HepG2 (cell line): Measurements from ENCODE around the gene MARK4. TPM values are rescaled to one million over a fixed set of nuclear protein-coding genes. Genes with fewer than 3 reads are reported as not detected.

Experiments used
- ATAC-seq: fragments of 200-7000 bp; cut with Tn5 transposase; 3 replicates; pipeline ENCODE4 v1.9.1; 2020; ENCODE audit warnings: mild to moderate bottlenecking, moderate library complexity
- BruUV-seq: library from RNA; stranded (reverse); fragments of 400-500 nt; replicated peaks from 2 replicates; lab custom pipeline; 2021; lab: Mats Ljungman, UMichigan
- CTCF ChIA-PET: fragments of 300-600 bp; formaldehyde crosslinking; extraction: SDS; loops from one replicate; lab custom pipeline; 2021; ENCODE audit warnings: low total read pairs, inconsistent platforms, low intra/inter-chr PET ratio; lab: Yijun Ruan, JAX
- POLR2A ChIA-PET: fragments of 350-600 bp; sonication (Branson Sonifier 250); formaldehyde crosslinking; loops from one replicate; lab custom pipeline; 2020; ENCODE audit warnings: antibody characterized with exemption, inconsistent platforms; lab: Yijun Ruan, JAX
- DNase-seq: peaks from one replicate; pipeline ENCODE4 v3.0.0-alpha.2; 2015; ENCODE audit warnings: low spot score
- FAIRE-seq: peaks from 3 replicates; lab custom pipeline; 2011; peaks lifted over from hg19 to GRCh38; lab: Jason Lieb, UNC
- H2AFZ ChIP-seq: one replicate; pipeline ENCODE4 v1.6.1; 2011; ENCODE audit warnings: low read length, inconsistent platforms
- H3K27ac ChIP-seq: fragments of 300-600 bp; 3 replicates; pipeline ENCODE4 v1.8.0; 2011; ENCODE audit warnings: mixed run types, mild to moderate bottlenecking, mixed read lengths, low read length, inconsistent platforms; ENCODE audit not compliant: insufficient read depth; ENCODE audit errors: extremely low read length
- H3K27me3 ChIP-seq, 2 experiments: fragments of 200-600 bp in 1 of 2; 2 replicates in 1 of 2; 3 replicates in 1 of 2; pipeline versions ENCODE4 v1.6.0 to v1.8.0; 2011; ENCODE audit warnings: low read length in 2 of 2, mild to moderate bottlenecking in 2 of 2, moderate library complexity in 2 of 2, inconsistent platforms in 1 of 2; ENCODE audit not compliant: insufficient read depth in 2 of 2, control insufficient read depth in 1 of 2
- H3K36me3 ChIP-seq, 2 experiments: fragments of 200-600 bp in 1 of 2; replicated peaks in 1 of 2; 2 replicates in 1 of 2; 3 replicates in 1 of 2; pipeline versions ENCODE4 v1.5.1 to v1.8.0; 2011; ENCODE audit warnings: low read length in 2 of 2, inconsistent platforms in 1 of 2; ENCODE audit not compliant: insufficient read depth in 2 of 2, control insufficient read depth in 1 of 2
- H3K4me1 ChIP-seq: 2 replicates; pipeline ENCODE4 v1.5.1; 2012; ENCODE audit warnings: low read length, inconsistent platforms; ENCODE audit not compliant: insufficient read depth
- H3K4me2 ChIP-seq: 2 replicates; pipeline ENCODE4 v1.6.0; 2011; ENCODE audit warnings: low read depth, low read length, inconsistent platforms
- H3K4me3 ChIP-seq, 3 experiments: fragments of 200-600 bp in 1 of 3; sonication (generic), shearing (Covaris generic) in 1 of 3; replicated peaks in 1 of 3; 2 replicates each; pipeline ENCODE4 v1.5.1; 2011 to 2016; ENCODE audit warnings: low read length in 3 of 3, inconsistent platforms in 2 of 3, low read depth in 2 of 3, mild to moderate bottlenecking in 2 of 3, control low read depth in 1 of 3, mixed read lengths in 1 of 3; ENCODE audit not compliant: insufficient read depth in 1 of 3
- H3K79me2 ChIP-seq: one replicate; pipeline ENCODE4 v1.6.1; 2011; ENCODE audit warnings: low read length, inconsistent platforms; ENCODE audit not compliant: insufficient read depth
- H3K9ac ChIP-seq: 2 replicates; pipeline ENCODE4 v1.6.0; 2011; ENCODE audit warnings: mild to moderate bottlenecking, low read depth, low read length, inconsistent platforms; ENCODE audit not compliant: insufficient read depth
- H3K9me3 ChIP-seq: 2 replicates; pipeline ENCODE4 v1.5.1; 2012; ENCODE audit warnings: mild to moderate bottlenecking, low read length
- H4K20me1 ChIP-seq: 2 replicates; pipeline ENCODE4 v1.6.0; 2011; ENCODE audit warnings: inconsistent platforms, mild to moderate bottlenecking, low read length, moderate library complexity; ENCODE audit not compliant: insufficient read depth
- EZH2 ChIP-seq: conservative IDR thresholded peaks from 2 replicates; pipeline ENCODE4 v1.6.1; 2012; ENCODE audit warnings: mild to moderate bottlenecking, low read depth, low read length, moderate library complexity
- GTF2F1 ChIP-seq: fragments of 150-350 bp; IDR thresholded peaks from 2 replicates; pipeline ENCODE4 v1.6.1; 2014; ENCODE audit warnings: low read length
- KAT7 ChIP-seq: IDR thresholded peaks from 2 replicates; pipeline ENCODE4 v1.6.1; 2018; ENCODE audit warnings: borderline replicate concordance, missing compliant biosample characterization
- KDM5A ChIP-seq: fragments of 200-600 bp; sonication (generic); IDR thresholded peaks from 2 replicates; pipeline ENCODE4 v1.7.0; 2018; ENCODE audit warnings: antibody characterized with exemption, mild to moderate bottlenecking, low read length, borderline replicate concordance
- KLF16 ChIP-seq, 2 experiments: sonication (generic) in 1 of 2; formaldehyde crosslinking in 1 of 2; IDR thresholded peaks; 2 replicates each; pipeline versions ENCODE4 v1.6.1 to v1.8.0; 2016 to 2023; ENCODE audit warnings: missing genetic modification reagents in 2 of 2, missing compliant biosample characterization in 1 of 2
- KLF6 ChIP-seq: IDR thresholded peaks from 2 replicates; pipeline ENCODE4 v1.8.0; 2016; ENCODE audit warnings: missing biosample characterization, missing genetic modification reagents
- MYPOP ChIP-seq: sonication (generic); formaldehyde crosslinking; IDR thresholded peaks from 2 replicates; pipeline ENCODE4 v1.8.1; 2023; ENCODE audit warnings: mild to moderate bottlenecking, moderate library complexity, missing genetic modification reagents
- ZBTB43 ChIP-seq: sonication (generic); formaldehyde crosslinking; conservative IDR thresholded peaks from 2 replicates; pipeline ENCODE4 v1.4.0; 2020; ENCODE audit warnings: missing genetic modification reagents
- ZFP91 ChIP-seq: sonication (generic); formaldehyde crosslinking; IDR thresholded peaks from 2 replicates; pipeline ENCODE4 v1.9.0; 2022; ENCODE audit warnings: missing genetic modification reagents, mild to moderate bottlenecking, borderline replicate concordance
- ZNF121 ChIP-seq: sonication (generic); formaldehyde crosslinking; IDR thresholded peaks from 2 replicates; pipeline ENCODE4 v1.5.0; 2020; ENCODE audit warnings: mild to moderate bottlenecking, missing genetic modification reagents
- ZNF180 ChIP-seq: sonication (generic); formaldehyde crosslinking; IDR thresholded peaks from 2 replicates; pipeline ENCODE4 v1.4.0; 2020; ENCODE audit warnings: low read depth, missing genetic modification reagents, borderline replicate concordance
- ZNF343 ChIP-seq: sonication (generic); formaldehyde crosslinking; IDR thresholded peaks from 2 replicates; pipeline ENCODE4 v1.4.0; 2020; ENCODE audit warnings: mild to moderate bottlenecking, missing genetic modification reagents
- ZNF484 ChIP-seq: sonication (generic); formaldehyde crosslinking; IDR thresholded peaks from 2 replicates; pipeline ENCODE4 v1.5.1; 2020; ENCODE audit warnings: mild to moderate bottlenecking, low read depth, missing genetic modification reagents, borderline replicate concordance
- ZNF850 ChIP-seq: sonication (generic); formaldehyde crosslinking; conservative IDR thresholded peaks from 2 replicates; pipeline ENCODE4 v1.9.0; 2021; ENCODE audit warnings: mild to moderate bottlenecking, missing genetic modification reagents
- WGBS: methylation state at CpG from one replicate; pipeline ENCODE4 v1.1.6; 2017; ENCODE audit warnings: low lambda C conversion rate; 5-methylcytosine and 5-hydroxymethylcytosine counted together
- in situ Hi-C: cut with HindIII; loops from 2 replicates; pipeline ENCODE4 v1.10.0; 2017; ENCODE audit warnings: low pct_unique_long_range_greater_than_20kb; ENCODE audit not compliant: extremely low pct_ligation_motif_present
- intact Hi-C: fragments of 100-400 bp; cut with micrococcal nuclease; formaldehyde crosslinking; loops from one replicate; pipeline ENCODE4 v1.10.0; 2022; ENCODE audit not compliant: unreplicated experiment
- polyA plus RNA-seq, 8 experiments: library from polyadenylated mRNA; depleted of rRNA in 3 of 8; stranded (reverse) in 7 of 8; unstranded in 1 of 8; fragments of >200 nt; fragmentation: Illumina TruSeq in 4 of 8; extraction: Trizol in 4 of 8; gene quantifications; 2 replicates each; pipeline versions ENCODE4 v1.2.1 to v1.2.3, GENCODE V29; 2011 to 2016; ENCODE audit warnings: low read depth in 4 of 8, missing spikeins in 1 of 8, mixed read lengths in 1 of 8; ENCODE audit not compliant: insufficient read depth in 1 of 8
- total RNA-seq, 5 experiments: library from RNA; depleted of rRNA; stranded (reverse); fragments of >200 nt; fragmentation: Illumina TruSeq; extraction: Trizol; gene quantifications; 2 replicates each; pipeline ENCODE4 v1.2.3, GENCODE V29; 2016; ENCODE audit warnings: low read depth in 1 of 5
- TF ChIP-seq, protein P1 (sequence below): IDR thresholded peaks from 2 replicates; pipeline ENCODE4 v1.6.1; 2012; ENCODE audit warnings: inconsistent platforms
- TF ChIP-seq, protein P2 (sequence below): sonication (generic); formaldehyde crosslinking; IDR thresholded peaks from 2 replicates; pipeline ENCODE4 v1.5.1; 2020; ENCODE audit warnings: mild to moderate bottlenecking, moderate library complexity, missing genetic modification reagents

The MARK4 gene
- total and polyA plus RNA-seq, 2 of the 13 experiments (the other 11 are each of a cell fraction or from before 2014, with no cell fraction given), result 7.0 to 12.2 TPM

GRCh38 chr19:45320997-45321775 is 70.1 kb downstream of the MARK4 start (continued):
- TF ChIP-seq ZNF121, result peak; percentile 94

DNA sequence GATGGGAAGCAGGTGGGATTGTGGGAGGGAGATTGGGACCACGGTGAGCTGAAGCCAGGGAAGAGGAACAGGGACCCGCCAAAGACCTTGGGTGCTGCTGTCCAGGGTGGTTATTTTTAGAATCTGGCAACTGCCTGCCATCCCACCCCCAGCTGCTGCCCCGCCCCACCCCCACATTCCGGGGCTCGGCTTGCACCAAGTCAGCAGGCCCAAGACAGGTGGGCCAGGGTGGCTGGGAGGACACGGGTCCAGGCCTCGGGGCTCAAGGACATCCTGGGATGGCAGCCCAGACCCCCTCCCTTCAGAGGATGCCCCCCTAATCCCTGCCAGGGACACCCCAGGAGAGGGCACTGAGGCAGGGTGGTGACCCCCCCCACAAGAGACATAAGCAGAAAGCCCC is 70.8 kb downstream of the MARK4 start:
- 0% methylated on average over 2 of the region's 7 CpGs for WGBS
- Histone ChIP-seq H4K20me1 (no peaks in the 10 kb centered on the region), H3K9ac (no peak overlapping the region), H3K36me3 (no peaks in the 10 kb centered on the region), H3K27ac (no peak overlapping the region), H3K4me3 (peak overlapping the region in 1 of 3 experiments; percentile 34; a peak in 1 of 6 replicates), H2AFZ (no peak overlapping the region), H3K4me1 (peaks cover 38% of the 10 kb centered on the region), H3K79me2 (no peaks in the 10 kb centered on the region), H3K4me2 (peak overlapping the region; percentile 33), H3K27me3 (peaks cover 5 to 42% of the 10 kb centered on the region in 2 experiments; a peak in 3 of 5 replicates), H3K9me3 (no peaks in the 10 kb centered on the region)
- intact Hi-C loops, result no loop called here
- FAIRE-seq, result no peak
- TF ChIP-seq KAT7 (CRISPR knock-in tag) (no peak), KDM5A (no peak), ZNF484 (CRISPR knock-in tag) (no peak), MYPOP (no peak), ZNF180 (no peak), GTF2F1 (no peak), ZBTB43 (no peak), EZH2 (no peak), ZFP91 (CRISPR knock-in tag) (no peak), ZNF343 (no peak), KLF6 (CRISPR knock-in tag) (no peak), KLF16 (CRISPR knock-in tag; IDR thresholded peaks at IDR 0.05) (no peak), ZNF850 (CRISPR knock-in tag) (no peak)
- TF ChIP-seq, protein P1, sequence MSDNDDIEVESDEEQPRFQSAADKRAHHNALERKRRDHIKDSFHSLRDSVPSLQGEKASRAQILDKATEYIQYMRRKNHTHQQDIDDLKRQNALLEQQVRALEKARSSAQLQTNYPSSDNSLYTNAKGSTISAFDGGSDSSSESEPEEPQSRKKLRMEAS, result no peak
- TF ChIP-seq, protein P2, sequence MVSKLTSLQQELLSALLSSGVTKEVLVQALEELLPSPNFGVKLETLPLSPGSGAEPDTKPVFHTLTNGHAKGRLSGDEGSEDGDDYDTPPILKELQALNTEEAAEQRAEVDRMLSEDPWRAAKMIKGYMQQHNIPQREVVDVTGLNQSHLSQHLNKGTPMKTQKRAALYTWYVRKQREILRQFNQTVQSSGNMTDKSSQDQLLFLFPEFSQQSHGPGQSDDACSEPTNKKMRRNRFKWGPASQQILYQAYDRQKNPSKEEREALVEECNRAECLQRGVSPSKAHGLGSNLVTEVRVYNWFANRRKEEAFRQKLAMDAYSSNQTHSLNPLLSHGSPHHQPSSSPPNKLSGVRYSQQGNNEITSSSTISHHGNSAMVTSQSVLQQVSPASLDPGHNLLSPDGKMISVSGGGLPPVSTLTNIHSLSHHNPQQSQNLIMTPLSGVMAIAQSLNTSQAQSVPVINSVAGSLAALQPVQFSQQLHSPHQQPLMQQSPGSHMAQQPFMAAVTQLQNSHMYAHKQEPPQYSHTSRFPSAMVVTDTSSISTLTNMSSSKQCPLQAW, result no peak
- no TSS peak for BruUV-seq
- ChIA-PET POLR2A (no interaction called here), CTCF (no interaction called here)
- ATAC-seq, result no peak
- in situ Hi-C loops, result no loop called here
- no peak for DNase-seq
